Skeletal muscle tissue (tissue), 4 donors: ENCODE results near the gene PCMT1. TPM values are rescaled to one million over a fixed set of nuclear protein-coding genes. Genes with fewer than 3 reads are reported as not detected.

ENCODE experiments used
- H3K27ac ChIP-seq: one replicate; pipeline ENCODE4 v1.7.0; 2013; ENCODE audit warnings: mild to moderate bottlenecking, low read depth, low read length, inconsistent platforms
- H3K27me3 ChIP-seq, 3 donors: one replicate each; pipeline ENCODE4 v1.7.0; 2013; ENCODE audit warnings: low read length in 3 of 3; ENCODE audit not compliant: control insufficient read depth in 3 of 3, insufficient read depth in 3 of 3
- H3K36me3 ChIP-seq, 3 donors: one replicate each; pipeline ENCODE4 v1.7.0; 2013; ENCODE audit warnings: low read length in 3 of 3; ENCODE audit not compliant: control insufficient read depth in 3 of 3, insufficient read depth in 3 of 3
- H3K4me1 ChIP-seq, 3 donors: one replicate each; pipeline ENCODE4 v1.7.0; 2013; ENCODE audit warnings: low read length in 3 of 3, mild to moderate bottlenecking in 3 of 3; ENCODE audit not compliant: control insufficient read depth in 3 of 3, insufficient read depth in 3 of 3
- H3K4me3 ChIP-seq, 3 donors: one replicate each; pipeline ENCODE4 v1.7.0; 2013; ENCODE audit warnings: low read length in 3 of 3
- H3K9ac ChIP-seq, 3 donors: one replicate each; pipeline ENCODE4 v1.7.0; 2013; ENCODE audit warnings: low read length in 3 of 3, mild to moderate bottlenecking in 3 of 3, moderate library complexity in 2 of 3, low read depth in 1 of 3
- H3K9me3 ChIP-seq, 3 donors: one replicate each; pipeline ENCODE4 v1.7.0; 2013; ENCODE audit warnings: low read length in 3 of 3; ENCODE audit not compliant: control insufficient read depth in 3 of 3
- total RNA-seq: library from RNA; depleted of rRNA; stranded (reverse); fragments of >200 nt; gene quantifications from one replicate; pipeline ENCODE4 v1.2.3, GENCODE V29; 2014
- donor health status: Osteomylitis.

Gene PCMT1
- total RNA-seq, 1 donor from 2014 or later: 63.7 TPM

DNA sequence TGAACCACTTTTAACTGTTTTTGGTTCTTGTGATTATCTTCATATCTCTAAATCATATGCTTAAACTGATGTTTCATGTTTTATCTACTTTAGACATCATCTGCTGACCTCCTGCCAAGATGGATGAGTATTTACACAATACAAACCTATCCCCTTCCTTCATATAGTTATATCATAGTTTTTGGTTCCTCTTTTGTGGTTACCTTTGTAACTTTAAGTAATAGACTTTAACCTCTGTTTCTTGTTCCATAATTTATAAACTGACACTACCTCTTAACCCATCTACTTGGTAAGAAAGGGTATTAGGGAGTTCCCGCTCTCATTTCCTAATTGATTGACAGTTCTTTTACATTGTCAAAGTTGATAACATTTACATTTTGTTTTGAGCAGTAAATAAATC, 11.9 kb downstream of the PCMT1 start:
- Histone ChIP-seq H3K4me3 (no peak overlapping the region), H3K9ac (no peak overlapping the region), H3K4me1 (no peaks in the 10 kb centered on the region), H3K27me3 (no peaks in the 10 kb centered on the region), H3K36me3 (peaks cover 3 to 10% (median 10%) of the 10 kb centered on the region in 3 donors), H3K27ac (no peak overlapping the region), H3K9me3 (peaks cover 0 to 3% (median 3%) of the 10 kb centered on the region in 3 donors)

DNA sequence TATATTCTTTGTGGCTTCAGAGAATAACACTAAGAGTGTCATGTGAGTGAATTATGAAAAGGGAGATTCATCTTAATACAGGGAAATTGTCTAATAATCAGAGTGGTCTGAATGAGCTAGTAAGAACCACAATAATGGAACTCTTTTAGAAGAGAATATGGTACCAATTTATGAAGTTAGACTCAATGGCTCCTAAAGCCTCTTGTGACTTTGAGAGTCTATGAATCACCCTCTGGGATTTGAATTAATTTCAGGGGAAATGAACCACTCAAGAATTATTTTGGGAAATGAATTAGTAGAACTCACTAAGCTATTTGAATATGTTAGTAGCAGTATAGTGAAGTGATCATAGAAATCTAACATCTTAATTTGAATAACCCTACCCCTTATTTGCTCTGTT, 14.3 kb downstream of the PCMT1 start:
- Histone ChIP-seq H3K36me3 (peaks cover 7 to 16% (median 16%) of the 10 kb centered on the region in 3 donors), H3K27me3 (no peaks in the 10 kb centered on the region), H3K4me1 (no peaks in the 10 kb centered on the region), H3K4me3 (no peak overlapping the region), H3K9ac (no peak overlapping the region), H3K27ac (no peak overlapping the region), H3K9me3 (peaks cover 0 to 5% (median 3%) of the 10 kb centered on the region in 3 donors)

DNA sequence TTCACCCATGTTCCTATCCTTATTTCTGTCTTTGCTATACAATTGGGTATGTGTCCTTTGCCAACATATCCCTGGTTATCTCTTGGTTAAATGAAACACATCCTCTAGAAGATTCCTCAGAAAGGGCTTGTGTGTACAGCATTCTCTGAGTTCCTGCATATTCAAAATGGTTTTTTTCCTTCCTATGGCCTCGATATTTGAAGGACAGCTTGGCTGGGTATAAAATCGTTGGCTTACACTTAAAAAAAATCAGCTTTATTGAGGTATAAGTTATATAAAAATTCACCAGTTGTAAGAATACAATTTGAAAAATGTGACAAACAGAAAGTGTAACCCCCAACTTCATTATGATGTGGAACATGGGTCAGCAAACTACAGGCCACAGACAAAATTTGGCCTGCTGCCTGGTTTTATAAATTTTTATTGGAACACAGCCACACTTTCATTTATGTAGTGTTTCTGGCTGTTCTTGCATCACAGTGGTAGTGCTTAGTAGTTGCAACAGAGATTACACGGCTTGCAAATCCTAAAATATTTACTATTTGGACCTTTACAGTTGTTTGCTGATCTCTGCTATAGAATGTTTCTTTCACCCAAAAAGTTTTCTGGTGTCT, 16.7 kb downstream of the PCMT1 start:
- Histone ChIP-seq H3K9me3 (peaks cover 0 to 5% (median 3%) of the 10 kb centered on the region in 3 donors), H3K27ac (no peak overlapping the region), H3K4me1 (no peaks in the 10 kb centered on the region), H3K36me3 (peaks cover 6 to 11% (median 11%) of the 10 kb centered on the region in 3 donors), H3K27me3 (no peaks in the 10 kb centered on the region), H3K4me3 (no peak overlapping the region), H3K9ac (no peak overlapping the region)

DNA sequence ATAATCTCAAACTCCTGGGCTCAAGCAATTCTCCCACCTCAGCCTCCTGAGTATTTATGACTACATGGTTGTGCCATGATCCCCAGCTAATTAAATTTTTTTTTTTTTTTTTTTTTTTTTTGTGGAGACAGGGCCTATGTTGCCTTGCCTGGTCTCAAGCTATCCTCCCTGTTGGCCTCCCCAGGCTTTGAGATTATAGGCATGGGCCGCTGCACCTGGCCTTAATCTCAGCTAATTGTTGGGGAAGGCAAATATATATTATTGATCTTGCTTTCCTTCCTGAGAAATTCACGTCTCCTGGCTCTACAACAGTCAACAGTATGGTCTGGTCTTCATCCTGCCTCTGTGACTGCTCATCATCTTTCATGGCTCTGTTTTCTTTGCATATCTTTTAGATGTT, 20.1 kb downstream of the PCMT1 start:
- no peak overlapping the region for H3K9ac ChIP-seq
- H3K27ac ChIP-seq: no peak overlapping the region
- no peaks in the 10 kb centered on the region for H3K27me3 ChIP-seq
- peaks cover 9 to 23% (median 18%) of the 10 kb centered on the region in 3 donors for H3K36me3 ChIP-seq
- peaks cover 0 to 5% (median 3%) of the 10 kb centered on the region in 3 donors for H3K9me3 ChIP-seq
- no peaks in the 10 kb centered on the region for H3K4me1 ChIP-seq
- H3K4me3 ChIP-seq: no peak overlapping the region

DNA sequence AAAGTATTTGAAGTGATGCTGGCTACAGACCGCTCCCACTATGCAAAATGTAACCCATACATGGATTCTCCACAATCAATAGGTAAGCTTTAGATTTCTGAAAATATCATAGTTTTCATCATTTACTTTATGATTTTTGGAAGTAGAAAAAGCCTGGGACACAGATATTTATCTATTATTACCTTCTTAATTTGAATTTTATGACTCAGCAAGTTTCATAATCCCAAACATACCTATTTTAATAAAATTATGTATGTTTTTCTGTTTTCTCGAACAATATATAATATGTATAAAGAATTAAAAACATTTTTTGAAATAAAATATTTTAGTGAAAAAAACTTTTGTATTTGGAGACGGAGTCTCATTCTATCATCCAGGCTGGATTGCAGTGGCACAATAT, 21.6 kb downstream of the PCMT1 start:
- H3K4me3 ChIP-seq: no peak overlapping the region
- no peak overlapping the region for H3K27ac ChIP-seq
- H3K4me1 ChIP-seq: no peaks in the 10 kb centered on the region
- no peaks in the 10 kb centered on the region for H3K27me3 ChIP-seq
- H3K36me3 ChIP-seq: peaks cover 9 to 25% (median 22%) of the 10 kb centered on the region in 3 donors
- H3K9ac ChIP-seq: no peak overlapping the region
- H3K9me3 ChIP-seq: peaks cover 0 to 3% (median under 1%) of the 10 kb centered on the region in 3 donors

DNA sequence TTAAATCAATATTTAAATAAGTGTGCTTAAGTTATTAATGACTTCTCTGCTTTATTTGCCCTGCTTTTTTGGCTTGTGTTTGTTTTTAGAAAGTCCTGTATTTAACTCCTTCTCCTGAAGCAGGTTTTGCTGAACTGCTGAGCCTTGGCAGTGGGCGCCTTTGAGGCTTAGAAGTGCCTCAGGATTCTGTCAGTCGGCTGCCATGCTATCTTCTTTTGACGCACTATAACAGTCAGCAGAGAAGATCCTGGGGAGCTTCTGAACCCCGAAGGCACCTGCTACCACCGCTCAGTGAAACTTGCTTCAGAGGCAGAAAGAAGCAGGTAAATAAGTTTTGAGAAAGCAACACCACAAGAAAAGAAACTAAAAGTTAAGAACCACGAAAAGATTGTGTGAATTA, 22.4 kb downstream of the PCMT1 start:
- Histone ChIP-seq H3K9me3 (no peaks in the 10 kb centered on the region), H3K27me3 (no peaks in the 10 kb centered on the region), H3K9ac (no peak overlapping the region), H3K27ac (no peak overlapping the region), H3K36me3 (peaks cover 9 to 23% (median 19%) of the 10 kb centered on the region in 3 donors), H3K4me3 (no peak overlapping the region), H3K4me1 (no peaks in the 10 kb centered on the region)

DNA sequence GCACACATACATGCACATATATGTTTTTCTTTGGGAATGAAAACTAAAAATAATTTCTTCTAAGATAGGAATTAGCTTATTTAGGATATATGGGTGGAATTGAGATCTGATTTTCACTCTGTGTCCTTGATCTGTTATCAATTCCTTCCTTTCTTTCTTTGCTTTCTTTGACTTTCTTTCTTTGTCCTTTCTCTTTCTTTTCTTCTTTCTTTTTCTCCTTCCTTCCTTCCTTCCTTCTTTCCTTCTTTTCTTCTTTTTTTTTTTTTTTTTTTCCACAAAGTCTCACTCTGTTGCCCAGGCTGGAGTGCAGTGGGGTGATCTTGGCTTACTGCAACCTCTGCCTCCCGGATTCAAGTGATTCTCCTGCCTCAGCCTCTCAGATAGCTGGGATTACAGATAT, 28.1 kb downstream of the PCMT1 start:
- Histone ChIP-seq H3K4me3 (no peak overlapping the region), H3K27ac (no peak overlapping the region), H3K4me1 (peaks cover 0 to 2% (median 0%) of the 10 kb centered on the region in 3 donors), H3K9ac (no peak overlapping the region), H3K36me3 (peaks cover 3 to 17% (median 11%) of the 10 kb centered on the region in 3 donors), H3K27me3 (no peaks in the 10 kb centered on the region), H3K9me3 (no peaks in the 10 kb centered on the region)

DNA sequence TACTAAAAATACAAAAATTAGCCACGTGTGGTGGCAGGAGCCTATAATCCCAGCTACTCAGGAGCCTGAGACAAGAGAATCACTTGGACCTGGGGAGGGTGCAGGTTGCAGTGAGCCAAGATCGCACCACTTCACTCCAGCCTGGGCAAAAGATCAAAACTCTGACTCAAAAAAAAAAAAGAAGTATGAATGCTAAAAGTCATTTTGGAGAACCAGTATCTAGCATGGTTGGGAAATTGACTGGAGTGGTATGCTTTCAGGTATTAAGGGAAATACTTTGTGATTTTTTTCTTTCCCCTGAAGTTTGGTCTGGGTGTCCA, 30.1 kb downstream of the PCMT1 start:
- Histone ChIP-seq H3K9ac (no peak overlapping the region), H3K27me3 (no peaks in the 10 kb centered on the region), H3K9me3 (no peaks in the 10 kb centered on the region), H3K4me3 (no peak overlapping the region), H3K27ac (no peak overlapping the region), H3K4me1 (peaks cover 0 to 2% (median 0%) of the 10 kb centered on the region in 3 donors), H3K36me3 (peaks cover 2 to 15% (median 14%) of the 10 kb centered on the region in 3 donors)

DNA sequence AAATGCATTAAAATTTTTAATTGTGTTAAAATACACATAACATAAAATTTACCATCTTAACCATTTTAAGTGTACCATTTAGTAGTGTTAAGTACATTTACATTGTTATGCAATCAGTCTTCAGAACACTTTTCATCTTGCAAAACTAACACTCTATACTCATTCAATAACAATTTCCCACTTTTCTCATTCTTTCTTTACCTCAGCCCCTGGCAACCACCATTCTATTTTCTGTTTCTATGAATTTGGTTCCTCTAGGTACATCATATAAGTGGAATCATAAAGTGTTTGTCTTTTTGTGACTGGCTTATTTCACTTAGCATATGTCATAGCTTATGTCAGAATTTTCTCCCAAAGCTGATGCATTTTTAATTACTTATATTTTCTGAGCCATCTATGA, 32.2 kb downstream of the PCMT1 start:
- H3K4me3 ChIP-seq: no peak overlapping the region
- H3K4me1 ChIP-seq: peaks cover 0 to 2% (median 0%) of the 10 kb centered on the region in 3 donors
- no peak overlapping the region for H3K9ac ChIP-seq
- H3K27me3 ChIP-seq: no peaks in the 10 kb centered on the region
- H3K36me3 ChIP-seq: peaks cover 2 to 9% (median 4%) of the 10 kb centered on the region in 3 donors
- H3K27ac ChIP-seq: no peak overlapping the region
- H3K9me3 ChIP-seq: no peaks in the 10 kb centered on the region

DNA sequence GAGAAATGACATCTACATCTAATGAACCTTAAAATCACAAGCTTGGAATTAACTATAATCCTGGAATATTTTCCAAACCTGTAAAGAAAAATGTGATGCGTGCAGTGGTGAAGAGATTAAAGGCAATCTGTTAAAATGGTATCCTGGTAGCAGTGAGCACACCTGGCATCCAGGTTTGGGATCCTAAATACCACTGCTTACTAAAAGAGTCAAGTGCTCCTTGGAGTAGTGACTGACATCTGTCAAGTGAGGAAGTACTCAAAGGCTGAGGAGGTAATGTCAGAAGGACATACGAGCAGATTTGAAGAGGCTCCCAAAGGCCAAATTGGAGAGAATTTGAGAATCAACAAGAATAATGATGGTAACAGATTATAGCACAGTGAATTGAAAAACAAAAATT, 32.8 kb downstream of the PCMT1 start:
- Histone ChIP-seq H3K27ac (no peak overlapping the region), H3K4me1 (peaks cover 0 to 2% (median 0%) of the 10 kb centered on the region in 3 donors), H3K4me3 (no peak overlapping the region), H3K9me3 (no peaks in the 10 kb centered on the region), H3K36me3 (peaks cover 2 to 9% (median 4%) of the 10 kb centered on the region in 3 donors), H3K27me3 (no peaks in the 10 kb centered on the region), H3K9ac (no peak overlapping the region)
